Measurements from ENCODE around the gene CD59. TPM values are rescaled to one million over a fixed set of nuclear protein-coding genes. Genes with fewer than 3 reads are reported as not detected.
"Not testable (repeated sequence)": the region's sequence is repeated elsewhere in the genome, so short reads cannot be mapped to it uniquely, and the experiment has no call there.

The CD59 gene
- total RNA-seq, 1 experiment from 2014 or later, result 246 TPM

GRCh38 chr11:33668468-33668825 is 67.8 kb downstream of the CD59 start:
- peak; percentile 74 for DNase-seq (ENCODE audit: low read depth)

- no peak for DNase-seq (ENCODE audit: low read depth)
Measured at GRCh38 chr11:33667819-33668467, 68.3 kb downstream of the CD59 start.

GRCh38 chr11:33665350-33666106 is 70.7 kb downstream of the CD59 start:
- DNase-seq (ENCODE audit: low read depth), result no peak

- no peak for DNase-seq (ENCODE audit: low read depth)
Measured at GRCh38 chr11:33664827-33665226, 71.4 kb downstream of the CD59 start.

GRCh38 chr11:33664166-33664565 is 72.1 kb downstream of the CD59 start:
- DNase-seq (ENCODE audit: low read depth), result no peak

GRCh38 chr11:33663121-33663520 is 73.1 kb downstream of the CD59 start:
- no peak for DNase-seq (ENCODE audit: low read depth)

GRCh38 chr11:33661526-33661925 is 74.7 kb downstream of the CD59 start:
- DNase-seq (ENCODE audit: low read depth), result not testable (repeated sequence)

- no peak for DNase-seq (ENCODE audit: low read depth)
Measured at GRCh38 chr11:33660962-33661361, 75.3 kb downstream of the CD59 start.

GRCh38 chr11:33659370-33660139 is 76.7 kb downstream of the CD59 start:
- no peak for DNase-seq (ENCODE audit: low read depth)

GRCh38 chr11:33658195-33658900 is 77.9 kb downstream of the CD59 start:
- DNase-seq (ENCODE audit: low read depth), result peak; percentile 19

GRCh38 chr11:33657757-33658156 is 78.5 kb downstream of the CD59 start:
- DNase-seq (ENCODE audit: low read depth), result no peak

- no peak for DNase-seq (ENCODE audit: low read depth)
Measured at GRCh38 chr11:33656768-33657167, 79.5 kb downstream of the CD59 start.

- no peak for DNase-seq (ENCODE audit: low read depth)
Measured at GRCh38 chr11:33655842-33656600, 80.2 kb downstream of the CD59 start.

- DNase-seq (ENCODE audit: low read depth), result no peak
Measured at GRCh38 chr11:33654594-33654993, 81.6 kb downstream of the CD59 start.

Other genes with a start within 250 kb of the CD59 start
- gene C11orf91, start 35.6 kb downstream of the CD59 start, total RNA-seq (2014; rRNA removed; shearing (Covaris generic)), result not detected in 2 replicates
- 37.2 and 54.6 TPM in 2 replicates for gene FBXO3, start 38.1 kb upstream of the CD59 start, total RNA-seq (2014; rRNA removed; shearing (Covaris generic))
- gene LMO2, start 155.7 kb upstream of the CD59 start, total RNA-seq (2014; rRNA removed; shearing (Covaris generic)), result 2.0 and 6.0 TPM in 2 replicates

Data from Daoy (cell line).